Adrenal gland (tissue), 5 donors: Measurements from ENCODE around the gene CENPS.

ENCODE experiments used
- POLR2A ChIP-seq, 2 donors: fragments of 450-650 bp; IDR thresholded peaks; one replicate each; pipeline ENCODE4 v1.6.1; 2017; ENCODE audit warnings: antibody characterized with exemption in 2 of 2, mild to moderate bottlenecking in 2 of 2, moderate library complexity in 1 of 2
- TF ChIP-seq, protein P1 (sequence below), 6 experiments: fragments of 450-650 bp in 4 of 6; fragments of 200-600 bp in 2 of 6; sonication (generic) in 1 of 6; IDR thresholded peaks; 1 replicate in 5 of 6; 2 replicates in 1 of 6; pipeline versions ENCODE4 v1.5.1 to v1.8.0; 2016 to 2021; ENCODE audit warnings: antibody characterized with exemption in 6 of 6, mild to moderate bottlenecking in 2 of 6, moderate library complexity in 1 of 6
- donor health status: DM: no; HTN: no; CAD: no.

- TF ChIP-seq, protein P1, sequence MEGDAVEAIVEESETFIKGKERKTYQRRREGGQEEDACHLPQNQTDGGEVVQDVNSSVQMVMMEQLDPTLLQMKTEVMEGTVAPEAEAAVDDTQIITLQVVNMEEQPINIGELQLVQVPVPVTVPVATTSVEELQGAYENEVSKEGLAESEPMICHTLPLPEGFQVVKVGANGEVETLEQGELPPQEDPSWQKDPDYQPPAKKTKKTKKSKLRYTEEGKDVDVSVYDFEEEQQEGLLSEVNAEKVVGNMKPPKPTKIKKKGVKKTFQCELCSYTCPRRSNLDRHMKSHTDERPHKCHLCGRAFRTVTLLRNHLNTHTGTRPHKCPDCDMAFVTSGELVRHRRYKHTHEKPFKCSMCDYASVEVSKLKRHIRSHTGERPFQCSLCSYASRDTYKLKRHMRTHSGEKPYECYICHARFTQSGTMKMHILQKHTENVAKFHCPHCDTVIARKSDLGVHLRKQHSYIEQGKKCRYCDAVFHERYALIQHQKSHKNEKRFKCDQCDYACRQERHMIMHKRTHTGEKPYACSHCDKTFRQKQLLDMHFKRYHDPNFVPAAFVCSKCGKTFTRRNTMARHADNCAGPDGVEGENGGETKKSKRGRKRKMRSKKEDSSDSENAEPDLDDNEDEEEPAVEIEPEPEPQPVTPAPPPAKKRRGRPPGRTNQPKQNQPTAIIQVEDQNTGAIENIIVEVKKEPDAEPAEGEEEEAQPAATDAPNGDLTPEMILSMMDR (IDR thresholded peaks at IDR 0.05) = no peak
- no peak for TF ChIP-seq POLR2A (IDR thresholded peaks at IDR 0.05)
Observed at GRCh38 chr1:10446790-10447422, 16.7 kb downstream of the CENPS start.
